ENCODE data around the gene MFSD11. TPM values are rescaled to one million over a fixed set of nuclear protein-coding genes. Genes with fewer than 3 reads are reported as not detected.

Gene MFSD11
- total RNA-seq, 1 donor from 2014 or later = 24.1 TPM

GRCh38 chr17:76826330-76827068 is 88.6 kb downstream of the MFSD11 start:
- H3K27me3 ChIP-seq = no peaks in the 10 kb centered on the region
- H3K9me3 ChIP-seq = no peaks in the 10 kb centered on the region
- H3K27ac ChIP-seq = no peak overlapping the region
- no peak overlapping the region for H3K4me3 ChIP-seq
- intact Hi-C loops (cut with DNase I) = no loop called here
- DNase-seq (ENCODE audit: extremely low spot score in 2 of 2) = no peak
- no peaks in the 10 kb centered on the region for H3K4me1 ChIP-seq
- TF ChIP-seq POLR2A (IDR thresholded peaks at IDR 0.05) (no peak), CTCF (IDR thresholded peaks at IDR 0.05) (no peak), POLR2AphosphoS5 (IDR thresholded peaks at IDR 0.05; ENCODE audit: insufficient read depth in 1 of 2, low read depth in 1 of 2) (no peak)
- H3K36me3 ChIP-seq = no peaks in the 10 kb centered on the region

- no peaks in the 10 kb centered on the region for H3K9me3 ChIP-seq
- TF ChIP-seq CTCF (IDR thresholded peaks at IDR 0.05) (no peak), POLR2AphosphoS5 (IDR thresholded peaks at IDR 0.05; ENCODE audit: insufficient read depth in 1 of 2, low read depth in 1 of 2) (no peak), POLR2A (IDR thresholded peaks at IDR 0.05) (no peak)
- no peak for DNase-seq (ENCODE audit: extremely low spot score in 2 of 2)
- H3K4me1 ChIP-seq = no peaks in the 10 kb centered on the region
- intact Hi-C loops (cut with DNase I) = no loop called here
- no peak overlapping the region for H3K4me3 ChIP-seq
- H3K36me3 ChIP-seq = no peaks in the 10 kb centered on the region
- no peak overlapping the region for H3K27ac ChIP-seq
- H3K27me3 ChIP-seq = no peaks in the 10 kb centered on the region
These were observed 89.8 kb downstream of the MFSD11 start for GRCh38 chr17:76827736-76828135.

MicroRNA genes within 50 kb of the gene (microRNA counts, 767-probe panel; counts per million panel counts)
- 238 to 261 counts per million in 2 donors for microRNA hsa-miR-636

Small RNAs within 50 kb of the gene (microRNA-seq; reads per million reads assigned to microRNA genes)
- not detected for gene MIR636 (ENCODE audit: borderline number of aligned reads, borderline replicate concordance)

Small RNAs within 50 kb of the gene (small RNA-seq; reads per million reads assigned to genes)
- not detected for gene AC005837.3
- not detected for gene RF02271
- not detected for gene RNU6-97P
- gene RNY4P36 = not detected

Other genes starting within 250 kb of the MFSD11 start
- 34.6 TPM for gene RHBDF2, start 236.7 kb upstream of the MFSD11 start, total RNA-seq
- 30.0 TPM for gene CYGB, start 200.4 kb upstream of the MFSD11 start, total RNA-seq
- gene PRCD, start 198.1 kb upstream of the MFSD11 start, total RNA-seq = 21.4 TPM
- 24.8 TPM for gene ST6GALNAC2, start 152.3 kb upstream of the MFSD11 start, total RNA-seq
- gene ST6GALNAC1, start 94.4 kb upstream of the MFSD11 start, total RNA-seq = 4.4 TPM
- gene MXRA7, start 27.2 kb upstream of the MFSD11 start, total RNA-seq = 114 TPM
- 28.0 TPM for gene JMJD6, start 11.5 kb upstream of the MFSD11 start, total RNA-seq
- gene METTL23, start 11.3 kb upstream of the MFSD11 start, total RNA-seq = 20.9 TPM
- gene SRSF2, start 788 bp upstream of the MFSD11 start, total RNA-seq = 413 TPM
- gene MGAT5B, start 130.3 kb downstream of the MFSD11 start, total RNA-seq = 0.49 TPM